Stimulated activated CD4-positive, alpha-beta T cell treated with anti-CD3 and anti-CD28 coated beads, TNF-alpha, amount 100 ng/mL, for 48 hours (primary cell): ENCODE measurements around the gene AP3D1.
"Not testable (repeated sequence)": the region's sequence is repeated elsewhere in the genome, so short reads cannot be mapped to it uniquely, and the experiment has no call there.

ENCODE experiments used
- DNase-seq, 3 donors: peaks; one replicate each; pipeline ENCODE4 v3.0.0-alpha.2; 2020; ENCODE audit warnings: low read depth in 3 of 3

Gene AP3D1

GRCh38 chr19:2151339-2152229 is at the start of gene AP3D1:
Gene AP3D1, minus strand, starts transcription at chr19:2151566. Its CDS starts 232 bp downstream, at chr19:2151334.
- peak; percentile 100 for DNase-seq

GRCh38 chr19:2200624-2201294 is 49.4 kb upstream of the AP3D1 start:
- DNase-seq: not testable (repeated sequence)

DNA sequence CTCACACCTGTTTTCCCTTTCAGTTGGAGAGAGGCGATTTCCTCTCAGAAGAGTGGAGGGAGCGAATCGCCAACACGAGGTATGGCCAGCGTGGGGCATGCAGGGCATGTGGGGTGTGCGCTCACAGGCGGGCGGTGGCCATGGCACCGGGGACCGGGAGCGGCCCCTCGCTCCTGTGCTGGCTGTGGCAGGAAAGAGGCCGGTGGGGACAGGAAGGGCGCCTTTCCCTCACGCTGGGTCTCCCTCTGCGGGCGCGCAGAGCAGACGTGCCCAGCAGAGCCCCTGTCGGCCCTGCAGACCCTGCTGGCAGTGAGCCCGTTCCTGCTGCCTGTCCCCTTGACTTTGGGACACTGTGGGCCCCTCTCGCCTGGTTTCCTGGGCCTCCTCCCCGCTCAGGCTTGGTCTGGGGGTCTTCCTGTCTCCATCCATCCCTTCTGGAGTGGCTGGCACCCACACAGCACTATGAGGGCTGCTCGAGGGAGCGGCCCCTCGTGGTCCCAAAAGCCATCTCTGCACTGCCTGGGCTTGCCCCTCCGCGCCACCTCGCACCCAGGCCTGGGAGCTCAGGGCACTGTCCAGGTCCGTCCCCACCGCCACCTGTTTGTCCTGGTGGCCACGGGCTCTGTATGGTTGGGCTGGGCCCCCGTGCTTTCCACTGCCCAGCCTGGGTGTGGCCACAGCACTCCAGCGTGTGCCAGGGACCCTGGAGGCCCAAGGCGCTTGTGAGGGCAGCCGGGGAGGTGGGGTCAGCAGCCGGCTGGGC is 48.7 kb upstream of the AP3D1 start:
- no peak for DNase-seq

DNA sequence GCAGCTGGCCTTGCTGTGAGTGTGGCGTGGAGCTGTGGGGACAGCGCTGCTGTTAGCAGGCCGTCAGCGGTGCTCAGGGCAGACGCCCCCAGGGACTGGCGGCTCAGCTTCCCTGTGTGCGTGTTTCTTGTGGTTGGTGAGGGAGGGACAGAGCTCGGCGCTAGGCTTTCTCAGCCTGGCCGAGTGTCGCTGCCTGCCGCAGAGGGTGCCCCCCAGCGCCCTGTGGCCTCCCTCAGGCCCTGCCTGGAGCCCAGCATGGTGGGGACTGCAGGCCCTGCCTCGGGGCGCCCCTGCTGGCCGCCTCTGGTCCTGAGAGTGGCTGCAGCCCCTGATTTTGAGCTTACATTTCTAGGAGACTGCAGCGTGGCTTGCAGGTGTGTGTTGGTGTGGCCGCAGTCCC is 47.8 kb upstream of the AP3D1 start:
- no peak for DNase-seq

- no peak for DNase-seq
Measured at GRCh38 chr19:2198317-2198716, 47.0 kb upstream of the AP3D1 start.

- DNase-seq: no peak
Measured at GRCh38 chr19:2197270-2197669, 45.9 kb upstream of the AP3D1 start.

GRCh38 chr19:2195914-2196313 is 44.5 kb upstream of the AP3D1 start:
- DNase-seq: no peak

DNA sequence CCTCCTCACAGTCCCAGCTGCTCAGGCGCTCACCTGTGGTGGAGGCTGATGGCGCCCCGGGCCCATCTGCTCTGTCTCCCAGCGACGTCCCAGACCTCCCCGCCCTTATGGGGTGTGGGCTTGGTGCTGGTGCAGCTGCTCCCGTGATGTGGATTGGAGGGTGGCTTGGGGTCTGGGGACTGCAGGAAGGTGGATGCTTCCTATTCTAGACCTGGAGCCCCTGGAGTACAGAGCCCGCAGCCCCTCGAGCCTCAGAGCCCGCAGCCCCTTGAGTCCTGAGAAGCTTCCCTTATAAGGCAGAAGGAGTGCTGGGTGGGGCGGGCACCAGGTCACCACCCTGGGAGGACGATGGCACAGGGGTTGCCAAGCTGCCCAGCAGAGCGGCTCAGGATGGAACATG is 44.0 kb upstream of the AP3D1 start:
- DNase-seq: no peak

DNA sequence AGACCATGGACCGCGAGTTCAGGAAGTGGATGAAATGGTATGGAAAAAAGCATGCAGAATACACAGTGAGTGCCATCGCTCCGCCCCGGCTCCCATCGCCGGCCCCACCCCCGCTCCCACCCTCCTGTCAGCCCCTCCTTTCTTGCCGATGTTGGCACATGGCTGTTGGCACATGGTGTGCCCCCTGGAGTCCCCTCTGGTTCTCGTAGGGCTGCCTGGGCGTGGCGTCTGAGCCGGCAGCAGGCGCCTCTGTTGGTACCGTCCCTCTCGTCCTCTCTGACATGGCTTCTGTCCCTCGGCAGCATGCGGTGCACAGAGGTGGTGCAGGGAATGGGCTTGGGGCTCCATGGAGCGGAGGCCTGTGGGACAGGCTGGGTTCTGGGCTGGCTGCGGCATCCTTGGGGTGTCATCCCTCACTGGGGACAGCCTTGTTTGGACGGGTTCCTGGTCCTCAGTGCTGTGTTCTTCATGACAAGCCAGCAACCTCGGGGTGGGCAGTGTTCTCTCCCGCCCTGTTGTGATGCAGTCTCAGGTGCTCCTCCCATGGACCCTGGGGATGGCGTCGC is 43.2 kb upstream of the AP3D1 start:
- DNase-seq: no peak

DNA sequence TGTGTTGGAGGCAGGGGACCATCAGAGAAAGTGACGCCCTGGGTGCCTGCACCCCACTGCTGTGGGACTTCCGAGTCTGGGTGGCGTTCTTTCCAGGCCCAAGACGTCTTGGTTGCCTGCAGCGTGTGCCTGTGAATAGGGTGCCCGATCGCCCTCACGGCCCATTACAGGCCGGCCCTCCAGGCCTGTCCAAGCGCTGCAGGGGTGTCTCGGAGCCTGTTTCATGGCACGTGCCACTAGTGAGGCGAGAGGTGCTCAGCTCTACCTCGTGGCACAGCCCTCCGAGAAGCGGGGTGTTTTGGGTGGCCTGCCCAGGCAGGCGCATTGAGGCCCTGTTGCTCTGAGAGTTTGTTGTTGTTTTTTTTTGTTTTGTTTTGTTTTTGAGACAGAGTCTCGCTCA is 42.4 kb upstream of the AP3D1 start:
- no peak for DNase-seq

- no peak for DNase-seq
Measured at GRCh38 chr19:2192862-2193261, 41.5 kb upstream of the AP3D1 start.

GRCh38 chr19:2191456-2192310 is 40.3 kb upstream of the AP3D1 start:
- no peak for DNase-seq

GRCh38 chr19:2190848-2191455 is 39.6 kb upstream of the AP3D1 start:
- no peak for DNase-seq

GRCh38 chr19:2189880-2190279 is 38.5 kb upstream of the AP3D1 start:
- no peak for DNase-seq

GRCh38 chr19:2188708-2189385 is 37.5 kb upstream of the AP3D1 start:
- peak in 1 of 3 donors; percentile 24 for DNase-seq

DNA sequence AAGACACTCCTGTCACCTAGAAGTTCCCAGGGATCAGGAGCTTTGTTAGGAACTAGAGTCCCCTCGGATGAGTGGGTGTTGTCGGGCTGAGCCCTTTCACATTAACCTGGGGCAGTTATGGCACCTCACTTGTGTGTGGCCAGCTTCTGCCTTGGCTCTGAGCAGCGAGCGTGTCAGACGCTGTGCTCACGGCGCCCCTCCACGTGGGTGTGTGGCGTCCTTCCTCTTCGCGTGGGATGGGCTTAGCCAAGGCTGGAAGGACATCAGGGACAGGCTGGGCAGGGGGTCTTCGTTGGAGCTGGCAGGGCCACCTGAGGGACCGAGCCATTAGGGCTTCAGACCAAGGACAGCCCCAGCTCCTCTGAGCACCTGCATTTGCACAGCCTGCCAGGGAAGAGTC is 35.8 kb upstream of the AP3D1 start:
- no peak for DNase-seq

GRCh38 chr19:2186071-2186846 is 34.9 kb upstream of the AP3D1 start:
- no peak for DNase-seq

- no peak for DNase-seq
Measured at GRCh38 chr19:2185734-2186070, 34.3 kb upstream of the AP3D1 start.

- no peak for DNase-seq
Measured at GRCh38 chr19:2184422-2184975, 33.1 kb upstream of the AP3D1 start.
